ENCODE measurements around the gene CCND1.

The CCND1 gene

DNA sequence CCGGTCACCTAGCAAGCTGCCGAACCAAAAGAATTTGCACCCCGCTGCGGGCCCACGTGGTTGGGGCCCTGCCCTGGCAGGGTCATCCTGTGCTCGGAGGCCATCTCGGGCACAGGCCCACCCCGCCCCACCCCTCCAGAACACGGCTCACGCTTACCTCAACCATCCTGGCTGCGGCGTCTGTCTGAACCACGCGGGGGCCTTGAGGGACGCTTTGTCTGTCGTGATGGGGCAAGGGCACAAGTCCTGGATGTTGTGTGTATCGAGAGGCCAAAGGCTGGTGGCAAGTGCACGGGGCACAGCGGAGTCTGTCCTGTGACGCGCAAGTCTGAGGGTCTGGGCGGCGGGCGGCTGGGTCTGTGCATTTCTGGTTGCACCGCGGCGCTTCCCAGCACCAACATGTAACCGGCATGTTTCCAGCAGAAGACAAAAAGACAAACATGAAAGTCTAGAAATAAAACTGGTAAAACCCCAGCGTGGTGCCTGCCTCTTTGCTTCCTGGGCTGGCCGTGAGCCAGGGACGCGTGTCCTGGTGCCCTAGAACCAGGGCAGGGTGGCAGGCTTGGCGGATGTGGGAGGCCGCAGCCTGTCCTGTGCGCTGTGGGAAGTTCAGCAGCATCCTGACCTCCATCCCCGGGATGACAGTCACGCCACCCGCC lies 13.2 kb downstream of the CCND1 start:
- no peak for DNase-seq

DNA sequence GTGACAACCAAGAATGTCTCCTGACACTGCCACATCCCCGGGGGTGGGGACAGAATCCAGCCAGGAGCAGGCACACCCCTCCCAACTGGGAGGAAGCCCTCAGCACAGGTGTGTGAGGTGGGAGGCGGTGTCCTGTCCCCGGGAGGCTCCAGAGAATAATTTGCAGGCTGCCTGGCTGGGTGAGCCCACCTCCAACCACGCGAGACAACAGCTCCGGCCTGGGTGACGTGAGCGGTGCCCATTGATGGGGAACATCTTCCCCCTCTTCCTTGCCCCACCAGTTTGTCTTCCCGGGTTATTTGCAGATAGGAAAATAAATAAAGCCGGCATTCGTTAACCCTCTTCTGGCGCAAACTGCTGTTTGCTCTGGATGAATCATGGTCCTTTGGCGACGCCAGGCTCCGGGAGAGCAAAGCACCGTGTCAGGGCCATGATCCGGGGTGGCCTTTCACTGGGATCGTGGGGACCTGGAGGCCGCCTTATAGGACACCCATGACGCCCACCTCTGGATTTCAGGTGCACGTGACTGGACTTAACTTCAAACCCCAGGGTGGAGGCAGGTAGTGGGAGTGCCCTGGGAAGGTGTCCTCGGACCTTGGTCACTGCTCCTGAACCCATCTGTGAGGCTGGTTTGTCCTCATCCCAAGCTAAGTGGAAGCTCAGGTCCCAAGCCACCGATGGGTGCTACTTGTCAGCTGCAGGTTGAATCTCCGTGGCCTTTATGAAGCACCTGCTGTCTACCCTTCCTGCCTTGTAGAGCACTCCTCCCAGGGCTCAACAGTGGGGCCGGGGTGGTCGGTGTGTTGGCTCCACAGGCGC lies 13.9 kb downstream of the CCND1 start:
- no peak for DNase-seq

- no peak for DNase-seq
These were observed 14.8 kb downstream of the CCND1 start for GRCh38 chr11:69655479-69656428.

GRCh38 chr11:69656536-69657455 lies 15.8 kb downstream of the CCND1 start:
- no peak for DNase-seq

DNA sequence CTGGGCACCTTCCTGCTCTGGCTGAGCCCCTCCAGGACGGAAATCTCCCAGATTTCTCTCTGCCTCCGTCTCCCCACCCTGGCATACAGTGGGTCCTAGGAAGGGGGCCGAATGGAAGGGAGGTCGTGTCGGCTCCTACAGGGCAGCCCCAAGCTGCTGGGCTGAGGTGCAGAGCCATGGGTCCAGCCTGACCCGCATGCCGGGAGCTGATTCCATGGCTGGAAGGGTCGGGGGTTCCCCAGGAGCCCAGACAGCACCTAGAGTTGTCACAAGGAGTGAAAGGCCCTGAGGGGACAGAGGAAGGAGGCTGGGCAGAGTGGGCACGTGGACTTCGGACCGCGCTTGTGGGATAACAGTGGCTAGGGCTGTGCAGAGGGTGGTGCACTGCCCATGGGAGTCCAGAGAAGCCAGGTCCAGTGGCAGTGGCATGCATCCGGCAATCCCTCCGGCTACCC lies 16.5 kb downstream of the CCND1 start:
- DNase-seq: no peak

- no peak for DNase-seq
These were observed 17.1 kb downstream of the CCND1 start for GRCh38 chr11:69657911-69658625.

GRCh38 chr11:69658626-69659450 lies 17.9 kb downstream of the CCND1 start:
- no peak for DNase-seq

GRCh38 chr11:69659591-69659990 lies 18.6 kb downstream of the CCND1 start:
- no peak for DNase-seq

DNA sequence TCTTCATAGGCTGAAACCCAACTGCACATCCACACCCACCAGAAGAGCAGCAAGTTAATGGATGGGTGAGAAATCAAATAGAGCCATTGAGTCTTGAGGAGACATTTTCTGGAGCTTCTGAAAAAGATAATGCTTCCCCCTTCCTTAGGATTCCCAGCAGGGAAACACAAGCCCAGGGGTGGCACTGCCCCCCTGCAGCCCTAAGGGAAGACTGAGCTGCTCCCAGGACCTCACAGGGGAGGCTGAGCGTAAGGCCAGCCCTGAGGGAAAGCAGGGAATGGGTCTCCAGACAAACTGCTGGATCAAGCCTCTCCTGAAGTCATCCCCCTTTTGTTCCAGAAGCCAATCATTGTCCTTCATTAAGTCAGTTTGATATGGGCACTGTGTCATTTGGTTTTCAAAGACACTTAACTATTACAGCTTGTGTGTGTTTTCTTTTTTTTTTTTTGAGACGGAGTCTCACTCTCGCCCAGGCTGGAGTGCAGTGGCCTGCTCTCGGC lies 19.1 kb downstream of the CCND1 start:
- DNase-seq: no peak

DNA sequence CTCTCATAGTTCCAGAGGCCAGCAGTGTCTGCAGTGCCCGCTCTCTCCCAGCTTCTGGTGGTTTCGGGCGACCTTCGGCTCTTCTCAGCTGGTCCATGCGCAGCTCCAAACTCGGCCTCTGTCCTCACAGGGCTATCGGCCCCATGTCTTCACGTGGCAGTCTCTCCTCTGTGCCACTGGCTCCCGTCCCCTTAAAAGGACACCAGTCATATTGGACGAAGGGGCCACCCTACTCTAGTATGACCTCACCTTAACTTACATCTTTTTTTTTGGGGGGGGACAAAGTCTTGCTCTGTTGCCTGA lies 20.4 kb downstream of the CCND1 start:
- DNase-seq: no peak

DNA sequence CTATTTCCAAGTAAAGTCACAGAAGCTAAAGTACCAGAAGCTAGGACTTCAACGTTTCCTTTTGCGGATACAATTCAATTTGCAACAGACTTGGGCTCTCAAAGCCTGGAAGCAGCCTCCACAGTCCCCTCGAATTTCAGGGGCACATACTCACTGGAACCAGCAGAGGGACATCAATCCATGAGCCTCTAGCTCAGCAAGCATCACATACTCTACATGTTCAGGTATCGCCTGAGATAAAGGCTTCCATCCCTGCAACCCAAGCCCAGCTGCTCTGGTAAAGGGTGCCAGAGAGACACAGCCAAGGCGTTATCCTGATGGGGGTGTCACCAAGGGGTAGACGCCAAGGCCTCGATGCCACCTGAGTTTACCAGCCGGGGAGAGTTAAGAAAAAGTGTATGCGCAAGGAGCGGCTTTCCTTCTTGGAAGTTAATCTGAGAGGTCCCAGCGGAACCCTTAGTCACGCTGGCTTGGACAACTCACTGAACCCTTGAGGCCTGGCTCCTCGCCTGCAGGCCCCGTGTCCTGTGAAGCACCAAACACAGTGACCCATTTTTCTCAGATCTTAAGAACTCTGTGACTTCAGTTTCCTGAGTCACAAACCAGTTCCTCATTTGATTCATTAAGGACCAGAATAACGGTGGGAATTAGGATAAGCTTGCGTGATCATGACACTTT lies 21.2 kb downstream of the CCND1 start:
- DNase-seq: no peak

- no peak for DNase-seq
These were observed 21.9 kb downstream of the CCND1 start for GRCh38 chr11:69662806-69663205.

DNA sequence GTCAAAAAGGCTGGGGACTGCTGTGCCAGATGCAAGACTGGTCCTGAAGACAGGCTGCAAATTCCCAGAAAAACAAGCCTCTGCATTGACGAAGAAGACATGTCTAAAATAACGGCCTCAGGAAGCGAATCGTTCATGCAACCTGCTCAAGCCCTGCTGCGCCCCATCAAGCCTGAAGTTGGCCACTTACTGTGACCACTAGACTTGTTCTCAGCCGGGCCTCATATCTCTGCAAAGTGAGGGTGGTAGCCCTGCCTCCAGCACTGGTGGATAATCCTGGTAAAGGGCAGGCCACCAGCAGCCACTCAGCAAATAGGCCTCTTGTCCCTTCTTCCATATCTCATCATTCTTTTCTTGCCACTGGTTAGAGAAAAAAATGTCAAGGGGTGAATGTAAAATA lies 22.4 kb downstream of the CCND1 start:
- no peak for DNase-seq

DNA sequence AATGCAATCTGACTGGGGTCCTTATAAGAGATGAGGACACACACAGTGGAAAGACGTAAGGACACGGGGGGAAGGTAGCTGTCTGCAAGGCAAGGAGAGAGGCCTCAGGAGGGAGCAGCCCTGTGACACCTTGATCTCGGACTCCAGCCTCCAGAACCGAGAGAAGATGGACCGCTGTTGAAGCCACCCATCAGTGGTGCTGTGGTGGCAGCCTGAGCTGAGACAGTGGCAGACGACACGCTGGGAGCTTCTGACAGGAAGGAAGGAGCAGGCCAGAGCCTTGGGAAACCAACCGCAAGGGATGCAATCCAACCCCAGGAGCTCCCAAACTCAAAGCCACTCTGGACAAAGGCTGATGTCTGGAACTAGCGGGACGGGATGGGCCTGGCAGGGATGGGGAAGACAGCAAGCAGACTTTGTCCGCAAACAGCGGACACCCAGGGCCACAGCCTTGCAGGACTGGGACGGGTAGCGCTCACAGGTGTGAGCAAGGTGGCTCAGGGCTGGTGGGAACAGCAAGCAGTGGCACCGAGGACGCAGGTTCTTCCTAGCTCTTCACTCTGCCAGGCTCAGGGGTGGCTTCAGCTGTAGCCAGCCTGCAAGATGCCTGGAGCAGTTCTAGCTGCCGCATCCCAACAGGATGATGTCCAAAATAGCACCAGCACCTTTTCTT lies 23.3 kb downstream of the CCND1 start:
- DNase-seq: no peak

DNA sequence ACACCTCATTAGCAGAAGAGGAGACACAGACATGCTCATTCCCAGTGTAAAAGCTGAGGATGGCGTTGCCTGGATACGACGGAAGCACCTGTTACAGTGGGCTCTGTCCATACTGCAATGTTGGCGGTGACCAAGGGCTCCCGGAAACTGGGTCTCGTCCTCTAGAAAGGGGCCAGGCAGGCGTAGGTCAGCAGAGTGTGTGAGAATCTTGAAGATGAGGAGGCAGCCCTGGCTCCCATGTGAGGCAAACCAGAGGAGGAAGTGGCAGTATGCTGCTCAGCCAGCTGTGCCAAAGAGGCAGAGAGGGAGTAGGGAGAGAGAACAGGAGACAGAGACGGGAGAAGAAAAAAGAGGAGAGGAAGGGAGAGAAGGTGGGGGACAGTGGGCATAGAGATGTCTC lies 23.9 kb downstream of the CCND1 start:
- DNase-seq: no peak

DNA sequence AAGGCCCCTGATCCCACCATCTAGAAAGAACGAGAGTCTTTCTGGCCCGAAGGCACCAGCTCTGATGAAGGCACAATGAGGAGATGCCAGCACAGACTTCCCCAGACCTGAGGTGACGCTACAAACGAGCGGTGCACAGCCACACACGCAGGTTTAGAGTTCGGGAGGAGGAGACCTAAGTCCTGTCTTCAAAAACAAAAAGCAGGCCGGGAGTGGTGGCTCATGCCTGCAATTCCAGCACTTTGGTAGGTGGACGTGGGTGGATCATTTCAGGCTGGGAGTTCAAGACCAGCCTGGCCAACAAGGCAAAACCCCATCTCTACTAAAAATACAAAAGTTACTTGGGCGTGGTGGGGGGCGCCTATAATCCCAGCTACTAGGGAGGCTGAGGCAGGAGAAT lies 24.7 kb downstream of the CCND1 start:
- DNase-seq: no peak

DNA sequence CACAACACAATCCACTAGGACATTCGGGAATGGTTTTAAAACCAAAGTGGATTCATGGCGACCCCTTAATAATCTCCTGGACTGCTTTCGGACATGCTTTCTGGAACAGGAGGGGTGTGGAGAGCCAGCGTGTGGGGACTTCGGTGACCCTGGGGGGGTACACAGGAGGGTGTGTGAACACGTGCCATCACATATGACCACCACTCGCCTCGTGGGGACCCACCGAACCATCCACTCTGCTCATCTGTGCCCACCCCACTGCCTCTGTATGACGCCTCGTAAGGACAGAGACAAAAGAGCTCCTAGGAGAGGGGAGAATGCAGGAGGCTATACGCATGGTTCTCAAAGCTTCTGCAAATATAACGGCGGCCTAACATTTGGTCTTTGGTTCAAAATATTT lies 25.3 kb downstream of the CCND1 start:
- no peak for DNase-seq

GRCh38 chr11:69666752-69667536 lies 26.0 kb downstream of the CCND1 start:
- no peak for DNase-seq

Data from NCI-H1694 (cell line).